GM12878 (cell line): ENCODE data around the gene LILRB2. TPM values are rescaled to one million over a fixed set of nuclear protein-coding genes. Genes with fewer than 3 reads are reported as not detected.

Source experiments
- ATAC-seq: fragments of 200-7000 bp; cut with Tn5 transposase; 3 replicates; pipeline ENCODE4 v1.9.1; 2020; ENCODE audit warnings: mild to moderate bottlenecking, moderate library complexity
- BruUV-seq: library from RNA; stranded (reverse); fragments of 400-500 nt; replicated peaks from 2 replicates; lab custom pipeline; 2021; lab: Mats Ljungman, UMichigan
- CTCF ChIA-PET: fragments of 300-600 bp; sonication (Branson Sonifier 250); formaldehyde crosslinking; extraction: SDS; loops from one replicate; lab custom pipeline; 2021; ENCODE audit warnings: inconsistent platforms; lab: Yijun Ruan, JAX
- POLR2A ChIA-PET: fragments of 350-600 bp; formaldehyde crosslinking; extraction: SDS; loops from one replicate; lab custom pipeline; 2021; ENCODE audit warnings: inconsistent platforms; lab: Charles Lee
- RAD21 ChIA-PET: fragments of 300-600 bp; sonication (Branson Sonifier 250); formaldehyde crosslinking; loops from one replicate; lab custom pipeline; 2023; ENCODE audit warnings: antibody characterized with exemption; ENCODE audit not compliant: unreplicated experiment; lab: Charles Lee
- SMC1A ChIA-PET: fragments of 300-600 bp; sonication (Branson Sonifier 250); formaldehyde crosslinking; loops from one replicate; lab custom pipeline; 2023; ENCODE audit not compliant: unreplicated experiment, uncharacterized antibody; lab: Charles Lee
- DNase-seq: peaks from one replicate; pipeline ENCODE4 v3.0.0-alpha.2; 2011; ENCODE audit warnings: low read depth, low spot score
- FAIRE-seq: peaks from 3 replicates; lab custom pipeline; 2011; peaks lifted over from hg19 to GRCh38; lab: Jason Lieb, UNC
- H2AFZ ChIP-seq: 2 replicates; pipeline ENCODE4 v1.6.0; 2011; ENCODE audit warnings: low read depth, low read length, control low read depth; ENCODE audit not compliant: control insufficient read depth
- H3K27ac ChIP-seq: 2 replicates; pipeline ENCODE4 v1.5.1; 2011; ENCODE audit warnings: control low read depth; ENCODE audit not compliant: control insufficient read depth, insufficient read depth
- H3K27me3 ChIP-seq, 2 experiments: replicated peaks in 1 of 2; 2 replicates each; pipeline versions ENCODE4 v1.6.0 to v1.6.1; 2011; ENCODE audit warnings: low read length in 1 of 2; ENCODE audit not compliant: control insufficient read depth in 2 of 2, insufficient read depth in 2 of 2
- H3K36me3 ChIP-seq, 2 experiments: 2 replicates each; pipeline ENCODE4 v1.5.1; 2011; ENCODE audit warnings: low read length in 1 of 2; ENCODE audit not compliant: control insufficient read depth in 2 of 2, insufficient read depth in 2 of 2
- H3K4me1 ChIP-seq: 2 replicates; pipeline ENCODE4 v1.6.1; 2011; ENCODE audit warnings: mild to moderate bottlenecking, low read length, moderate library complexity, mixed read lengths; ENCODE audit not compliant: control insufficient read depth, insufficient read depth
- H3K4me2 ChIP-seq: 2 replicates; pipeline ENCODE4 v1.6.0; 2011; ENCODE audit warnings: control low read depth; ENCODE audit not compliant: control insufficient read depth, insufficient read depth
- H3K4me3 ChIP-seq: fragments of 200-600 bp; sonication (generic); 2 replicates; pipeline ENCODE4 v1.5.1; 2016
- H3K79me2 ChIP-seq: 2 replicates; pipeline ENCODE4 v1.6.0; 2011; ENCODE audit warnings: low read length; ENCODE audit not compliant: control insufficient read depth, insufficient read depth
- H3K9ac ChIP-seq: 2 replicates; pipeline ENCODE4 v1.8.0; 2011; ENCODE audit warnings: low read length, control low read depth, mixed read lengths; ENCODE audit not compliant: control insufficient read depth, insufficient read depth
- H3K9me3 ChIP-seq: replicated peaks from 3 replicates; pipeline ENCODE4 v1.5.1; 2011; ENCODE audit warnings: mild to moderate bottlenecking, low read length; ENCODE audit not compliant: control insufficient read depth, insufficient read depth
- H4K20me1 ChIP-seq: 2 replicates; pipeline ENCODE4 v1.6.0; 2011; ENCODE audit not compliant: control insufficient read depth, insufficient read depth
- ATF3 ChIP-seq: IDR thresholded peaks from 2 replicates; pipeline ENCODE4 v1.6.1; 2011; ENCODE audit warnings: low read depth, mild to moderate bottlenecking, low read length, moderate library complexity, borderline replicate concordance; ENCODE audit errors: extremely low read depth
- DPF2 ChIP-seq: fragments of 450-650 bp; IDR thresholded peaks from 2 replicates; pipeline ENCODE4 v1.6.1; 2017; ENCODE audit warnings: mild to moderate bottlenecking
- ETV6 ChIP-seq, 2 experiments: fragments of 450-650 bp in 1 of 2; IDR thresholded peaks in 1 of 2; conservative IDR thresholded peaks in 1 of 2; 2 replicates each; pipeline ENCODE4 v1.6.1; 2014; ENCODE audit warnings: antibody characterized with exemption in 1 of 2, borderline replicate concordance in 1 of 2, low read depth in 1 of 2, mild to moderate bottlenecking in 1 of 2, moderate library complexity in 1 of 2
- HSF1 ChIP-seq: fragments of 150-350 bp; IDR thresholded peaks from 2 replicates; pipeline ENCODE4 v1.6.1; 2014; ENCODE audit warnings: mild to moderate bottlenecking, low read depth, low read length
- NBN ChIP-seq: fragments of 450-650 bp; IDR thresholded peaks from 2 replicates; pipeline ENCODE4 v1.6.1; 2016
- NFIC ChIP-seq: IDR thresholded peaks from 2 replicates; pipeline ENCODE4 v1.6.1; 2012; ENCODE audit warnings: low read depth, mild to moderate bottlenecking, inconsistent platforms, low read length, moderate library complexity
- NFYA ChIP-seq: IDR thresholded peaks from 2 replicates; pipeline ENCODE4 v1.6.1; 2011; ENCODE audit warnings: low read depth, mild to moderate bottlenecking, low read length, improper control_type of control experiment, borderline replicate concordance
- PKNOX1 ChIP-seq: fragments of 450-650 bp; IDR thresholded peaks from 2 replicates; pipeline ENCODE4 v1.6.1; 2016; ENCODE audit warnings: mild to moderate bottlenecking
- SP1 ChIP-seq: IDR thresholded peaks from one replicate; pipeline ENCODE4 v1.6.1; 2011; ENCODE audit warnings: low read depth, low read length
- TARDBP ChIP-seq: IDR thresholded peaks from 2 replicates; pipeline ENCODE4 v1.6.1; 2016; ENCODE audit warnings: borderline replicate concordance
- ZBED1 ChIP-seq: IDR thresholded peaks from 2 replicates; pipeline ENCODE4 v1.6.1; 2016; ENCODE audit warnings: borderline replicate concordance
- ZBTB4 ChIP-seq: fragments of 450-650 bp; formaldehyde crosslinking; IDR thresholded peaks from 2 replicates; pipeline ENCODE4 v1.4.0; 2022; ENCODE audit warnings: mild to moderate bottlenecking, moderate library complexity
- ZNF207 ChIP-seq: fragments of 450-650 bp; IDR thresholded peaks from 2 replicates; pipeline ENCODE4 v1.6.1; 2014; ENCODE audit warnings: antibody characterized with exemption, mild to moderate bottlenecking, borderline replicate concordance
- ZNF274 ChIP-seq: IDR thresholded peaks from one replicate; pipeline ENCODE4 v1.8.0; 2011; ENCODE audit not compliant: insufficient read length, insufficient read depth
- WGBS: methylation state at CpG from one replicate; pipeline ENCODE4 v1.1.6; 2016; ENCODE audit warnings: low lambda C conversion rate; ENCODE audit not compliant: insufficient replicate concordance, insufficient coverage; ENCODE audit errors: missing lambda C conversion rate; 5-methylcytosine and 5-hydroxymethylcytosine counted together
- in situ Hi-C: fragments of 300-500 bp; cut with MboI; formaldehyde crosslinking; loops from 9 replicates; pipeline ENCODE4 v1.14.3; 2018; ENCODE audit warnings: mixed read lengths
- intact Hi-C: fragments of 100-400 bp; cut with micrococcal nuclease; formaldehyde crosslinking; loops from one replicate; pipeline ENCODE4 v1.14.2; 2022; ENCODE audit not compliant: unreplicated experiment
- polyA plus RNA-seq, 11 experiments: library from polyadenylated mRNA; depleted of rRNA in 4 of 11; unstranded in 6 of 11; stranded (reverse) in 5 of 11; fragments of >200 nt; fragmentation: Nextera tagmentation in 4 of 11; fragmentation: Illumina TruSeq in 1 of 11; extraction: Ambion mirVana in 4 of 11; extraction: Trizol in 1 of 11; gene quantifications; 1 replicate in 1 of 11; 2 replicates in 10 of 11; pipeline versions ENCODE4 v1.2.1 to v1.2.3, GENCODE V29; 2011 to 2016; ENCODE audit warnings: inconsistent platforms in 2 of 11, missing spikeins in 2 of 11, low read depth in 1 of 11
- total RNA-seq, 4 experiments: library from RNA; depleted of rRNA in 3 of 4; stranded (reverse); fragments of >200 nt in 3 of 4; fragmentation: Illumina TruSeq in 1 of 4; extraction: Trizol in 1 of 4; gene quantifications; 2 replicates each; pipeline versions ENCODE4 v1.2.1 to v1.2.3, GENCODE V29; 2013 to 2021

Gene LILRB2
- total and polyA plus RNA-seq, 10 of the 15 experiments (the other 5 are each of a cell fraction or from before 2014, with no cell fraction given), result 0.08 to 0.18 (median 0.15) TPM; not detected in 4

- H3K9me3 ChIP-seq, result no peaks in the 10 kb centered on the region
Observed at GRCh38 chr19:54257116-54257480, 23.8 kb downstream of the LILRB2 start, which contains the start of gene LILRB5. LILRB5 (minus strand) TSS chr19:54257273; CDS start chr19:54257193, 80 bp downstream.

More at GRCh38 chr19:54257116-54257480, 23.8 kb downstream of the LILRB2 start, which contains the start of gene LILRB5:
- no peaks in the 10 kb centered on the region for H3K4me1 ChIP-seq
- TF ChIP-seq TARDBP (no peak), NFYA (no peak), ZBED1 (no peak), NFIC (no peak), PKNOX1 (no peak), DPF2 (no peak), ZNF207 (no peak), NBN (no peak), HSF1 (no peak), ZBTB4 (no peak), ZNF274 (no peak), SP1 (no peak), ETV6 (conservative IDR thresholded peaks at IDR 0.05 in 1 of 2, IDR thresholded peaks at IDR 0.05 in 1 of 2; ENCODE audit: borderline replicate concordance in 1 of 2, low read depth in 1 of 2) (no peak), ATF3 (no peak)
- H3K4me2 ChIP-seq, result no peak within 1 kb of the TSS
- 0 out of 4 replicates have a peak, but pooled peaks cover 0 to 4% of the 10 kb centered on the region in 2 experiments for H3K27me3 ChIP-seq
- 16% methylated on average over 9 of the region's 9 CpGs for WGBS
- ATAC-seq (no peak), FAIRE-seq (no peak), DNase-seq (no peak)
- H3K9ac ChIP-seq, result no peak within 1 kb of the TSS
- H3K36me3 ChIP-seq, result no peaks in the 10 kb centered on the region
- no peak within 1 kb of the TSS for H2AFZ ChIP-seq
- ChIA-PET CTCF (interaction anchor here (2.8 kb wide), 1 partner anchor 9 kb away, joined by 20 read pairs; no protein-coding TSS in a partner anchor), RAD21 (interaction anchor here (0.6 kb wide), 1 partner anchor 28 kb away, joined by 4 read pairs; no protein-coding TSS in a partner anchor), POLR2A (no interaction called here), SMC1A (interaction anchor here (0.7 to 1.9 kb wide), 2 partner anchors 9 to 10 kb away, joined by 3 to 4 read pairs; no protein-coding TSS in a partner anchor)
- H3K79me2 ChIP-seq, result no peaks in the 10 kb centered on the region
- H3K4me3 ChIP-seq, result no peak within 1 kb of the TSS
- no peaks in the 10 kb centered on the region for H4K20me1 ChIP-seq
- BruUV-seq, result no TSS peak
- intact Hi-C loops (no loop called here), in situ Hi-C loops (no loop called here)
- no peak within 1 kb of the TSS for H3K27ac ChIP-seq
